Measurements from ENCODE around the gene CPLANE2.
"Not testable (repeated sequence)": the region's sequence is repeated elsewhere in the genome, so short reads cannot be mapped to it uniquely, and the experiment has no call there.

Gene CPLANE2

DNA sequence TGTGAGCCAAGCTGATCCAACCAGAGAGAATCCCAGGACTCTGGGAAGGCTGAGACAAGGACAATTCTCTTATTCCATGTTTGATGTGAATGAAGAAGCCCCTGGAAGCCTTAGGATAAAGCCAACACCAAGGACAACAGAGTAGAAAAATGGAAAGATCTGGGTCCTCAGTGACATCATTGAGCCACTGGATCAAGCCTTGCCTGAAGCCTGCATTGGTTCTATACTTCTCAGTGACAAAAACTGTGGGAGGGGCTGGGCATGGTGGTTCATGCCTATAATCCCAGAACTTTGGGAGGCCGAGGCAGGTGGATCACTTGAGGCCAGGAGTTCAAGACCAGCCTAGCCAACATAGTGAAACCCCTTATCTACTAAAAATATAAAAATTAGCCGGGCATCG is 40.1 kb downstream of the CPLANE2 start:
- H3K27me3 Mint-ChIP-seq: no peaks in the 10 kb centered on the region
- DNase-seq (ENCODE audit: low spot score in 2 of 2) (no peak), ATAC-seq (replicated peaks; ENCODE audit: extremely low read depth, poor library complexity, severe bottlenecking) (no peak)
- peak overlapping the region; percentile 47 for H3K27ac Mint-ChIP-seq (ENCODE audit: low read depth)
- no peak overlapping the region for H3K4me3 Mint-ChIP-seq
- no peaks in the 10 kb centered on the region for H3K9me3 Mint-ChIP-seq
- H3K36me3 Mint-ChIP-seq (ENCODE audit: insufficient read depth): no peaks in the 10 kb centered on the region
- peaks cover 6% of the 10 kb centered on the region for H3K4me1 Mint-ChIP-seq

DNA sequence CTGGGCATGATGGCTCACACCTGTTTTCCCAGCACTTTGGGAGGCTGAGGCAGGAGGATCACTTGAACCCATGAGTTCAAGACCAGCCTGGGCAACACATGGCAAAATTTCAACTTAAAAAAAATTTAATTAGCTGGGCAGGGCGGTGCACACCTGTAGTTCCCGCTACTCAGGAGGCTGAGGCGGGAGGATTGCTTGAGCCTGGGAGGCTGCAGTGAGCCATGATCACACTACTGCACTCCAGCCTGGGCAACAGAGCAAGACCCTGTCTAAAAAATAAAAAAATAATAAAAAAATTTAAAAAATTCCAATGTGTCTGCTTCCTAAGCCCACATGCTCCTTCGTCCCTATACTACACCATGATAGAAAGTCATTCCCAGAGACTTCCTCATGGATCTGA is 40.8 kb downstream of the CPLANE2 start:
- DNase-seq (ENCODE audit: low spot score in 2 of 2); H3K27me3 Mint-ChIP-seq; H3K9me3 Mint-ChIP-seq; H3K27ac Mint-ChIP-seq (ENCODE audit: low read depth); H3K4me3 Mint-ChIP-seq; H3K4me1 Mint-ChIP-seq; ATAC-seq (replicated peaks; ENCODE audit: extremely low read depth, poor library complexity, severe bottlenecking); H3K36me3 Mint-ChIP-seq (ENCODE audit: insufficient read depth): not testable (repeated sequence)

DNA sequence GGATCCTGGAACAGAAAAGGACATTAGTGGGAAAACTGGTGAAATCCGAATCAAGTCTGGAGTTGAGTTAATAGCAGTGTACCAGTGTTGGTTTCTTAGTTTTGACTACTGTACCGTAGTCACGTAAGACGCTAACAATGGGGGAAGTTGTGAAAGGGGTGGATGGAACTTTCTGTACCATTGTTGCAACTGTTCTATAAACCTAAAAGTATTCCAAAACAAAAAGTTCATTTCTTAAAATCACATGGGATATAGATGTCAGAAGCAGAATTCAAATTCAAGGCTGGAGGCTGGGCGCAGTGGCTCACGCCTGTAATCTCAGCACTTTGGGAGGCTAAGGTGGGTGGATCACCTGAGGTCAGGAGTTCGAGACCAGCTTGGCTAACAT is 41.5 kb downstream of the CPLANE2 start:
- Mint-ChIP-seq H3K4me3 (no peak overlapping the region), H3K9me3 (no peaks in the 10 kb centered on the region), H3K27me3 (peaks cover 6% of the 10 kb centered on the region), H3K27ac (ENCODE audit: low read depth) (no peak overlapping the region), H3K4me1 (peaks cover 6% of the 10 kb centered on the region), H3K36me3 (ENCODE audit: insufficient read depth) (no peaks in the 10 kb centered on the region)
- DNase-seq (ENCODE audit: low spot score in 2 of 2) (no peak), ATAC-seq (replicated peaks; ENCODE audit: extremely low read depth, poor library complexity, severe bottlenecking) (no peak)

DNA sequence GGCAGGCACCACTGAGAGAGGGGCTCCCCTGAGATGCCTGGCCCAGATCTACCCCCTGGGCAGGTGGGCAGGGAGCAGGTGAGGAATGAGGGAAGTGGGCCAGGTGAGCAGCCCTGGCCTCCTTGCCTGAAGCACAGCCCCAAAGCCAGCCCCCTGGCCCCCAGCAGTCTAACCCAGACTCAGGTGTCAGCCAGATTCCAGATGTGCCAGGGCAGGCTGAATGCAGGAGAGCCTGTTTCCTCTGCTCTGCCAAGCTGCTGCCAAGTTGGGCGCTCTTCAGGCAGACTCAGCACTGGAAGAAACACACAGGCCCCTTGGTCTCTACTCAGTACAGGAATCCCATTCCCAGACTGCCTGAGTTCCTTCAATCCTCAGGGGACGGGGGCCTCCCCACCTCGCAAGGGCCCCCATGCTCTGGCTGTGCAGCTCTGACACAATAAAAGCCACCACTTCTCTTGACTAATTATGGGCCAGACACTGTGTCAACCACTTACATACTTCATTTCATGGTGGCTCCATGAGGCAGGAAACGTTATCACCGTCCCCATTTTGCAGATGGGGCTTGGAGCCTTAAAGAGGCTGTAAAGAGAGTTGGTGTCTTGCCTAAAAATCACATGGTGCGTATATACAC is 45.0 kb downstream of the CPLANE2 start:
- no peaks in the 10 kb centered on the region for H3K4me1 Mint-ChIP-seq
- H3K27ac Mint-ChIP-seq (ENCODE audit: low read depth): no peak overlapping the region
- DNase-seq (ENCODE audit: low spot score in 2 of 2) (no peak), ATAC-seq (replicated peaks; ENCODE audit: extremely low read depth, poor library complexity, severe bottlenecking) (no peak)
- peaks cover 24% of the 10 kb centered on the region for H3K27me3 Mint-ChIP-seq
- peaks cover 1% of the 10 kb centered on the region for H3K36me3 Mint-ChIP-seq (ENCODE audit: insufficient read depth)
- no peaks in the 10 kb centered on the region for H3K9me3 Mint-ChIP-seq
- no peak overlapping the region for H3K4me3 Mint-ChIP-seq

DNA sequence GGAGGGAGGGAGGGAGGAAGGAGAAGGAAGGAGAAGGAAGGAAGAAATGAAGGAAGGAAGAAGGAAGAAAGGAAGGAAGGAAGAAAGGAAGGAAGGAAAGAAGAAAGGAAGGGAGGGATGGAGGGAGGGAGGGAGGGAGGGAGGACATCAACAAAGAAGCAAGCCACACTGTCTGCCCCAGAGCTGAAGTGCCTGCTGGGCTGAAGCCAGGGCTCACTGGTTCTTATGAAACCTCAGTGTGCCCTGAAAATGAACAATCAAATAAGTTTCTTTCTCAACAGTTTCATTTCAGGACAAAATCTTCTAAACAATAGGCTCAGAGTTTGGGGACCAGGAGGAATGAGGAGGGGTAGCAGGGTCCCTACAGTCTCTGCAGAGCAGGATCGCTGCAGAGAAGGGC is 45.7 kb downstream of the CPLANE2 start:
- H3K27me3 Mint-ChIP-seq: peaks cover 24% of the 10 kb centered on the region
- no peak for ATAC-seq (replicated peaks; ENCODE audit: extremely low read depth, poor library complexity, severe bottlenecking)
- H3K4me3 Mint-ChIP-seq: no peak overlapping the region

DNA sequence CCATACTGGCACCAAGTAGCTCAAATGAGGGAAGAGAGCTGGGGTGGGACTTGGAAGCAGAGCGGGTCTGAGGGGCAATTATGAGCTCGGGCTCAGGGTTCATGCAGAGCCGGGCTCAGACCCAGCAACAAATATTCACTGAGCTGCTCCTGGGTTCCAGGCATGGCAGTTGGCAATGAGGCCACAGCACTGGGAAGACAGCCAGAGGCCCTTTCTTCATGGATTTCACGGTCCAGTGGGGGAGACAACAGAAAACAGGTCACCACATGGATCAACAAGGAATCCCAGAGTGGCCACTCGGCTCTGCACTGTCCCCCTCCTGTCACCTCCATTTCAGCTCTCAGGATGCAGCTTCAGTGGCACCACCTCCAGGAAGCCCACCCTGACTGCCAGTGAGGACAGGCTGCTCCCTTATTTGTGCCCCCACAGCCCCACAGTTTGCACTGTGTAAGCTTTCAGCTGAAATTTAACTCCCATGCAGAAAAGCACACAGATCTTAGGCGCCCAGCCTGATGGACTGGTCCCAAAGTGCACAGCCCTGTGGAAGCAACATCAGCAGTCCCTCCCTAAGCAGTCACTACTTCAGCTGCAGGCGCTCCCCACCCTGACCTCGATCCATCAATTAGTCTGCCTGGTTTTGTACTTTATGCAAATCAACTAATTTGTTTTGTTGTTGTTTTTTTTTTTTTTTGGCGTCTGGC is 46.9 kb downstream of the CPLANE2 start:
- H3K27ac Mint-ChIP-seq (ENCODE audit: low read depth): no peak overlapping the region
- no peaks in the 10 kb centered on the region for H3K4me1 Mint-ChIP-seq
- H3K36me3 Mint-ChIP-seq (ENCODE audit: insufficient read depth): peaks cover 1% of the 10 kb centered on the region
- no peak for ATAC-seq (replicated peaks; ENCODE audit: extremely low read depth, poor library complexity, severe bottlenecking)
- no peaks in the 10 kb centered on the region for H3K9me3 Mint-ChIP-seq
- DNase-seq (ENCODE audit: low spot score in 2 of 2): no peak
- peaks cover 24% of the 10 kb centered on the region for H3K27me3 Mint-ChIP-seq
- H3K4me3 Mint-ChIP-seq: no peak overlapping the region

More for the DNA sequence above, 45.7 kb downstream of the CPLANE2 start:
- no peaks in the 10 kb centered on the region for H3K9me3 Mint-ChIP-seq
- no peak overlapping the region for H3K27ac Mint-ChIP-seq (ENCODE audit: low read depth)
- DNase-seq (ENCODE audit: low spot score in 2 of 2): no peak
- H3K4me1 Mint-ChIP-seq: no peaks in the 10 kb centered on the region
- H3K36me3 Mint-ChIP-seq (ENCODE audit: insufficient read depth): peaks cover 1% of the 10 kb centered on the region

DNA sequence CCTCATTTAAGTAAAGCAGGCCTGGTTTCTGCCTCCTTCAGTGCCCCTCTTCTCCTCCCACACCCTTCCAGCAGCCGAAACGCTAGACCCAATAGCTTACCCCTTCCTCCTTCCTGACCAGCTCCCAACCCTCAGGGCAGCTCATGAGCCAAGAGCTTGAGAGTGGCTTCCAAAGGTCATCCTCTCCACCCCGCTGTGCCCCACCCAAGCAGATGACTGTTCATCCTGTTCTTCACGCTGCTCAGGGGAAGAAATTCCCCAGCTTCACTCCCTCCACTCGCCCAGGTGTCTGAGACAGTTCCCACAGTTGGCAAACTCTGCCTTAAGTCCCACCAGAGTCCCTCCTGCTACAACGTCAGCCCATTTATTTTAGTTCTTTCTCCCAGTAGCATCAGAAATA is 48.0 kb downstream of the CPLANE2 start:
- Mint-ChIP-seq H3K4me3 (no peak overlapping the region), H3K27me3 (peaks cover 24% of the 10 kb centered on the region), H3K36me3 (ENCODE audit: insufficient read depth) (peaks cover 1% of the 10 kb centered on the region), H3K4me1 (no peaks in the 10 kb centered on the region), H3K9me3 (no peaks in the 10 kb centered on the region), H3K27ac (ENCODE audit: low read depth) (no peak overlapping the region)
- ATAC-seq (replicated peaks; ENCODE audit: extremely low read depth, poor library complexity, severe bottlenecking): no peak
- no peak for DNase-seq (ENCODE audit: low spot score in 2 of 2)

DNA sequence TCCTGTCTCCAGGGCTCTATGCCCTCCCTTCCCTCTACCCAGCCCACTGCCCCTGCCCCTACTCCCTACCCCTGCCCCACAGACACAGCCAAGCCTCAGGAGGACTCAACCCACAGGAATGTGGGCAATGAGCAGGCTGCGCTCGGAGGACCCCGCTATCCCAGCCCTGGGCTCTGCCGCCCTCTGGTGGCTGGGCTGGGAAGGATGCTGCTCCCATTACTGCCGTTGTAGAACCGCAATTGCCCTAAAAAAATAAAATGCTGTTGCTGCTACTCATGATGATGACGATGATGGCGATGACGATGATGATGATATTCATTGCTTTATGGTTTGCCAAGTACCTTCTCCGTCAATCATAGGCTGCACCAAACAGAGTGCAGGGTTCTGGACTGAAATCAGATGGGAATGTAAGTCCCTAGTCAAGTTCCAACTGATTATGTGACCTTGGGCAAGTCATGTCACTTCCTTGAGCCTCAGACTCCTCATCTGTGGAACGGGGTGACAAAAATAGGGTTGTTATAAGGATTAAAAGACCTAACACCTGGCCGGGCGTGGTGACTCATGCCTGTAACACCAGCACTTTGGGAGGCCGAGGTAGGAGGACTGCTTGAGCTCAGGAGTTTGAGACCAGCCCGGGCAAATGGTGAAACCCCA is 49.1 kb downstream of the CPLANE2 start:
- Mint-ChIP-seq H3K36me3 (ENCODE audit: insufficient read depth) (peaks cover 1% of the 10 kb centered on the region), H3K27ac (ENCODE audit: low read depth) (no peak overlapping the region), H3K27me3 (peaks cover 24% of the 10 kb centered on the region), H3K9me3 (no peaks in the 10 kb centered on the region), H3K4me1 (no peaks in the 10 kb centered on the region), H3K4me3 (no peak overlapping the region)
- DNase-seq (ENCODE audit: low spot score in 2 of 2): peak; percentile 57 to 70
- ATAC-seq (replicated peaks; ENCODE audit: extremely low read depth, poor library complexity, severe bottlenecking): peak; percentile 78

DNA sequence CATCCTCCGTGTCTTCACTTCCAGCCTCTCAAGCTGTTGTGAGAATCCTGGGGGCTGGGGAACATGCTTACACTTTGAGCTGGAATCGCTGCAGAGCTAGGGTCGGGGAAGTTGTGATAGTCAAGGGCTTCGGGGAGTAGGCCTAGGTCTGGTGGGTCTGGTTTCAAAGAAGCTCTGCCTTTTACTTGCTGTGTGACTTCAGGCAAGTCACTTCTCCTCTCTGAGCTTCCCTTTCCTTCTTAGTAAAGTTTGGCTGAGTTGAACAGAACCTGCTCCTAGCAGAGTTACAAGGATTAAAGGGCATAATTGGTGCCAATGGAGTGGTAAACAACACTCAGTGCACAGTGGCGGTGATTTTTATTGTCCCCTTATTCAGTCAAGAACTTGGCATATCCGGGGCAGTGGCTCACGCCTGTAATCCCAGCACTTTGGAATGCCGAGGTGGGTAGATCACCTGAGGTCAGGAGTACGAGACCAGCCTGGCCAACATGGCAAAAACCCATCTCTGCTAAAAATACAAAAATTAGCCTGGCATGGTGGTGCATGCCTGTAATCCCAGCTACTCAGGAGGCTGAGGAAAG is 50.2 kb downstream of the CPLANE2 start:
- no peak for ATAC-seq (replicated peaks; ENCODE audit: extremely low read depth, poor library complexity, severe bottlenecking)
- H3K9me3 Mint-ChIP-seq: no peaks in the 10 kb centered on the region
- H3K27ac Mint-ChIP-seq (ENCODE audit: low read depth): no peak overlapping the region
- no peak for DNase-seq (ENCODE audit: low spot score in 2 of 2)
- peaks cover 24% of the 10 kb centered on the region for H3K27me3 Mint-ChIP-seq
- H3K4me1 Mint-ChIP-seq: no peaks in the 10 kb centered on the region
- H3K36me3 Mint-ChIP-seq (ENCODE audit: insufficient read depth): peaks cover 1% of the 10 kb centered on the region
- no peak overlapping the region for H3K4me3 Mint-ChIP-seq

DNA sequence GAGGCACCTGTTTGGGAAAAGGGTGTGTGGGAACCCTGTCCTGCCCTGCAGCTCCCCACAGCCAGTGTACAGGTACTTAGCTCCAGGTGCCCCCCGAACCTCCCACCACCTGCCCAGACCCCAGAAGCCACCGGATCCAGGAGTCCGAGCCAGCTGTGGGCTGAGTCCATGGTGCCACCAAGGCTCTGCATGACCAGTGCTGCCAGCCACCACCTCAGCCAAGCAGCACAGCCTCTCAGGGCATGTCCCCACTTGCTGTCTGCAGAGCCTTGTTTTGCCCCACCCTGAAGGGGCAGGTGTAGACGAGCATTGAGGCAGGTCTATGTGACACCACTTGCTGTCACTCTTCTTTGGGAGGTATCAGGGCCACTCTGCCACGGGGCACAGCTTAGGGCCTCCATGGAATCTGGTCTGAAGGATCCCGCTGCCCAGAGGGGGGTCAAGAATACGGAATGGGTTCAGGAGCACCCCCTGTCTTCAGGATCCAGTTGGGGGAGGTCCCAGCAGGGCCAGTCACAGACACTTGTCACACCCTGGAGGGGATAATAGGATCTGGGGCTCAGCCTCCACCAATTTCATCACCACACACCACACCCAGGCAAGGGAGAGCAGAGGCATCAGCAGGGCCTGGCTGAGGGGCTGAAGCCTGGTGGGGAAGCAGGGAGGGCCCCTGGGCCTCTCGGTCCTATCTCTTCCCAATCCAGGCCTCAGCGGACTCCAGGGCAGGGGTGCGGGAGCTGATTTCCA is 52.3 kb downstream of the CPLANE2 start:
- H3K4me1 Mint-ChIP-seq: no peaks in the 10 kb centered on the region
- H3K9me3 Mint-ChIP-seq: no peaks in the 10 kb centered on the region
- ATAC-seq (replicated peaks; ENCODE audit: extremely low read depth, poor library complexity, severe bottlenecking) (no peak), DNase-seq (ENCODE audit: low spot score in 2 of 2) (no peak)
- peaks cover 12% of the 10 kb centered on the region for H3K27me3 Mint-ChIP-seq
- no peak overlapping the region for H3K27ac Mint-ChIP-seq (ENCODE audit: low read depth)
- no peak overlapping the region for H3K4me3 Mint-ChIP-seq
- peaks cover 1% of the 10 kb centered on the region for H3K36me3 Mint-ChIP-seq (ENCODE audit: insufficient read depth)

DNA sequence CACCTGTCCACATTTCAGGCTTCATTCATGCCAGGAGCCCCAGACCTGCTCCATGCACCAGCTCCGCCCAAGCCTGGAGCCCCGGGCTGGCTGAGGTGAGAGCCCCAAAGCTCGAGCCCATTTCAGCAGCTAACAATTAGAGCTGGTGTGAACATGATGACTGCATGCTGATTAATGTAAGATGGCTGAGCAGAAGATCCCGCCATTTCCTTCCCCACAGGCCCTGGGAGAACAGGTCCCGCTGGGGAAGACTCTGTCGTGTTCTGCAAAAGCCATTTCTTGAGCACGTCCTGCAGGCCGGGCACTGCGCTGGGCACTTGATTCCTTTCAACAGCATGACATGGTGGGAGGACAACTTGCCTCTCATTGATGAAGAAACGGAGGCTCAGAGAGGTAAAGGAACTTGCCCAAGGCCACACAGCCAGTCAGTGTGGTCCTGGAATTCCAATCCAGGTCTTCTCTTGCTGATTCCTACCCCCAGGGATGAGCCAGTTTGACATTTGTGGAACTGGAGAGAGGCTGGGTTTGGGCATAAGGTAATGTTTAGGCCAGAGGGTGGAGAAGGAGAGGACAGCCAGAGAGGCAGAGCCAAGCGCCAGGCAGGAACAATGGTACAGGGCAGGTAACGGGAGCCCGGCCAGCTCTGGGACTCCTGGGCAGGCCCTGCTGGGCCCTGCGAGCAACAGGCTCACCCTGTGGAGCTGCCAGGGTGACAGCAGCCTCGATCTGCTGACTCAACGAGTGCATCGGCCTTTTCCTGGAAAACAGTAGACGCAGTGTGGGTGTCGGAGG is 53.0 kb downstream of the CPLANE2 start:
- ATAC-seq (replicated peaks; ENCODE audit: extremely low read depth, poor library complexity, severe bottlenecking) (no peak), DNase-seq (ENCODE audit: low spot score in 2 of 2) (no peak)
- Mint-ChIP-seq H3K9me3 (no peaks in the 10 kb centered on the region), H3K36me3 (ENCODE audit: insufficient read depth) (peaks cover 1% of the 10 kb centered on the region), H3K4me1 (no peaks in the 10 kb centered on the region), H3K27ac (ENCODE audit: low read depth) (no peak overlapping the region), H3K4me3 (no peak overlapping the region), H3K27me3 (peaks cover 6% of the 10 kb centered on the region)

DNA sequence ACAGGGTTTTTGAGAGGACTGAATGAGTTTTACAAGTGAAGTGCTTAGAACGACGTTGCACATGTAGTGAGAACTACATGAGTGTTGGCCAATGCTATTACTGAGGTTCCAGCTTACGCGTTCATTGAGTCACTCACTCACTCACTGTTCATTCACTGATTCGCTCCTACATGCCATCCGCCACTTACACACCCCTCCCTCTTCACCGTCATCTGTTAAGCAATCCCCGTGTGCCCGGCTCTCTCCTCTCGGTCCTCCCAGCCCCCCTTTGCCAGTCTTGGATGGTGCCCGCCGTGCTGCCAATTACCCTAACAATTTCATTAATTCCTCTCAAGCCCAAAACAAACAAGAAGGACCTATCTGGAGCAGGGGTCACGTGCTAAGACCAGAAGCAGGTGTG is 53.8 kb downstream of the CPLANE2 start:
- Mint-ChIP-seq H3K27me3 (no peaks in the 10 kb centered on the region), H3K27ac (ENCODE audit: low read depth) (peak overlapping the region; percentile 32), H3K9me3 (no peaks in the 10 kb centered on the region), H3K4me3 (no peak overlapping the region), H3K4me1 (no peaks in the 10 kb centered on the region), H3K36me3 (ENCODE audit: insufficient read depth) (no peaks in the 10 kb centered on the region)
- DNase-seq (ENCODE audit: low spot score in 2 of 2): no peak
- ATAC-seq (replicated peaks; ENCODE audit: extremely low read depth, poor library complexity, severe bottlenecking): no peak

All from central memory CD8-positive, alpha-beta T cell (primary cell).